Skeletal muscle satellite cell (primary cell): ENCODE measurements around the gene JKAMP.

ENCODE experiments used
- H3K27me3 ChIP-seq: 2 replicates; pipeline ENCODE4 v1.7.0; 2013; ENCODE audit warnings: low read length; ENCODE audit not compliant: control insufficient read depth, insufficient read depth
- H3K36me3 ChIP-seq: 2 replicates; pipeline ENCODE4 v1.7.0; 2013; ENCODE audit warnings: mild to moderate bottlenecking, control low read depth, low read length; ENCODE audit not compliant: insufficient read depth
- H3K4me1 ChIP-seq: 2 replicates; pipeline ENCODE4 v1.7.0; 2013; ENCODE audit warnings: low read length; ENCODE audit not compliant: control insufficient read depth, insufficient read depth
- H3K4me2 ChIP-seq: 2 replicates; pipeline ENCODE4 v1.7.0; 2013; ENCODE audit warnings: mild to moderate bottlenecking, low read length
- H3K4me3 ChIP-seq: 2 replicates; pipeline ENCODE4 v1.7.0; 2013; ENCODE audit warnings: low read length
- H3K9ac ChIP-seq: 2 replicates; pipeline ENCODE4 v1.7.0; 2013; ENCODE audit warnings: mild to moderate bottlenecking, low read depth, low read length, moderate library complexity
- H3K9me3 ChIP-seq: replicated peaks from 2 replicates; pipeline ENCODE4 v1.7.0; 2013; ENCODE audit warnings: mild to moderate bottlenecking, control low read depth, low read length

Gene JKAMP

GRCh38 chr14:59460378-59460777 lies 23.9 kb upstream of the JKAMP start:
- Histone ChIP-seq H3K4me2 (no peak overlapping the region), H3K4me1 (peaks cover 15% of the 10 kb centered on the region), H3K4me3 (no peak overlapping the region), H3K9ac (no peak overlapping the region), H3K27me3 (no peaks in the 10 kb centered on the region), H3K9me3 (no peaks in the 10 kb centered on the region), H3K36me3 (peaks cover 59% of the 10 kb centered on the region)

- Histone ChIP-seq H3K36me3 (peaks cover 46% of the 10 kb centered on the region), H3K4me1 (peaks cover 14% of the 10 kb centered on the region), H3K27me3 (no peaks in the 10 kb centered on the region), H3K4me2 (no peak overlapping the region), H3K4me3 (no peak overlapping the region), H3K9ac (no peak overlapping the region), H3K9me3 (no peaks in the 10 kb centered on the region)
Measured at GRCh38 chr14:59461891-59462290, 22.4 kb upstream of the JKAMP start.

GRCh38 chr14:59463787-59464485 lies 20.4 kb upstream of the JKAMP start:
- Histone ChIP-seq H3K27me3 (no peaks in the 10 kb centered on the region), H3K36me3 (peaks cover 29% of the 10 kb centered on the region), H3K4me3 (peak overlapping the region; percentile 70), H3K9me3 (no peaks in the 10 kb centered on the region), H3K4me1 (peaks cover 14% of the 10 kb centered on the region), H3K9ac (peak overlapping the region; percentile 68), H3K4me2 (peak overlapping the region; percentile 97)

GRCh38 chr14:59464486-59465315 lies 19.6 kb upstream of the JKAMP start:
- peak overlapping the region; percentile 97 for H3K4me2 ChIP-seq
- H3K4me1 ChIP-seq = peaks cover 14% of the 10 kb centered on the region
- no peaks in the 10 kb centered on the region for H3K9me3 ChIP-seq
- no peaks in the 10 kb centered on the region for H3K27me3 ChIP-seq
- peak overlapping the region; percentile 68 for H3K9ac ChIP-seq
- H3K4me3 ChIP-seq = peak overlapping the region; percentile 70
- H3K36me3 ChIP-seq = peaks cover 32% of the 10 kb centered on the region

- H3K4me2 ChIP-seq = peak within 1 kb of the TSS; percentile 97
- peaks cover 14% of the 10 kb centered on the region for H3K4me1 ChIP-seq
- no peaks in the 10 kb centered on the region for H3K27me3 ChIP-seq
- no peaks in the 10 kb centered on the region for H3K9me3 ChIP-seq
- H3K9ac ChIP-seq = peak within 1 kb of the TSS; percentile 68
- peaks cover 36% of the 10 kb centered on the region for H3K36me3 ChIP-seq
- peak within 1 kb of the TSS; percentile 70 for H3K4me3 ChIP-seq
Measured at GRCh38 chr14:59465316-59466135, 18.8 kb upstream of the JKAMP start, which contains the start of gene GPR135. Gene GPR135, minus strand, starts transcription at chr14:59465380. Its CDS starts 154 bp downstream, at chr14:59465226.

GRCh38 chr14:59474172-59474571 lies 10.1 kb upstream of the JKAMP start:
- H3K36me3 ChIP-seq = peaks cover 87% of the 10 kb centered on the region
- no peak overlapping the region for H3K4me3 ChIP-seq
- peaks cover 5% of the 10 kb centered on the region for H3K4me1 ChIP-seq

GRCh38 chr14:59475709-59476108 lies 8.6 kb upstream of the JKAMP start:
- H3K9ac ChIP-seq = no peak overlapping the region
- H3K4me2 ChIP-seq = no peak overlapping the region
- H3K4me3 ChIP-seq = no peak overlapping the region
- H3K27me3 ChIP-seq = no peaks in the 10 kb centered on the region
- no peaks in the 10 kb centered on the region for H3K9me3 ChIP-seq
- H3K36me3 ChIP-seq = peaks cover 78% of the 10 kb centered on the region
- peaks cover 12% of the 10 kb centered on the region for H3K4me1 ChIP-seq

More at GRCh38 chr14:59474172-59474571, 10.1 kb upstream of the JKAMP start:
- H3K27me3 ChIP-seq = no peaks in the 10 kb centered on the region
- H3K9ac ChIP-seq = no peak overlapping the region
- no peak overlapping the region for H3K4me2 ChIP-seq
- no peaks in the 10 kb centered on the region for H3K9me3 ChIP-seq

- H3K9ac ChIP-seq = no peak overlapping the region
- H3K4me3 ChIP-seq = no peak overlapping the region
- H3K9me3 ChIP-seq = no peaks in the 10 kb centered on the region
- peaks cover 55% of the 10 kb centered on the region for H3K36me3 ChIP-seq
- no peaks in the 10 kb centered on the region for H3K27me3 ChIP-seq
- H3K4me1 ChIP-seq = peaks cover 30% of the 10 kb centered on the region
- H3K4me2 ChIP-seq = no peak overlapping the region
Measured at GRCh38 chr14:59478540-59478939, 5.8 kb upstream of the JKAMP start.

GRCh38 chr14:59480166-59480565 lies 4.2 kb upstream of the JKAMP start:
- H3K27me3 ChIP-seq = no peaks in the 10 kb centered on the region
- H3K9me3 ChIP-seq = no peaks in the 10 kb centered on the region
- H3K4me2 ChIP-seq = peak overlapping the region; percentile 86
- H3K4me3 ChIP-seq = no peak overlapping the region
- H3K9ac ChIP-seq = no peak overlapping the region
- peaks cover 44% of the 10 kb centered on the region for H3K36me3 ChIP-seq
- peaks cover 26% of the 10 kb centered on the region for H3K4me1 ChIP-seq

DNA sequence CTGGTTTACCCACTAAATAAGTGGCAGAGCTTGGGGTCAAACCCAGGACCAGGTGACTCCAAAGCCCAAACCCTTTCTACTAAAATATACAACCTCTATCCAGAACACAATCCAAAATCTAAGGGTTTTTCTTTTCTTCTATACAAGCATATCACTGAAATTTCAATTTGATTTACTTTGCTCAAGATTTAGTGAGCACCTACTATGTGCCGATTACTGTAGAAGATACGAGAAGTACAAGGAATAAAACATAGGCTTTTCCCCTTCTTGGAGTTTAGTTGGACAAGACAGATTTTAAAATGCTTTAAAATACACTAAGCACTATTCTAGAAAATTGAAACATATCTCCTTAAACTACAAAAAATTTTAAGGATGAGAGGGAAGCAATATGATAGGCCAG lies 2.9 kb upstream of the JKAMP start:
- Histone ChIP-seq H3K9ac (peak overlapping the region; percentile 97), H3K4me1 (peaks cover 36% of the 10 kb centered on the region)

More for the DNA sequence above, 2.9 kb upstream of the JKAMP start:
- Histone ChIP-seq H3K36me3 (peaks cover 31% of the 10 kb centered on the region), H3K4me2 (peak overlapping the region; percentile 86), H3K4me3 (peak overlapping the region; percentile 88), H3K9me3 (no peaks in the 10 kb centered on the region), H3K27me3 (no peaks in the 10 kb centered on the region)
